ENCODE data around the gene YY1. TPM values are rescaled to one million over a fixed set of nuclear protein-coding genes. Genes with fewer than 3 reads are reported as not detected.
A peak's percentile ranks its signal among the peaks of the same experiment; 100 is the strongest.

The YY1 gene
- polyA plus RNA-seq, 1 experiment, result 15.7 TPM

DNA sequence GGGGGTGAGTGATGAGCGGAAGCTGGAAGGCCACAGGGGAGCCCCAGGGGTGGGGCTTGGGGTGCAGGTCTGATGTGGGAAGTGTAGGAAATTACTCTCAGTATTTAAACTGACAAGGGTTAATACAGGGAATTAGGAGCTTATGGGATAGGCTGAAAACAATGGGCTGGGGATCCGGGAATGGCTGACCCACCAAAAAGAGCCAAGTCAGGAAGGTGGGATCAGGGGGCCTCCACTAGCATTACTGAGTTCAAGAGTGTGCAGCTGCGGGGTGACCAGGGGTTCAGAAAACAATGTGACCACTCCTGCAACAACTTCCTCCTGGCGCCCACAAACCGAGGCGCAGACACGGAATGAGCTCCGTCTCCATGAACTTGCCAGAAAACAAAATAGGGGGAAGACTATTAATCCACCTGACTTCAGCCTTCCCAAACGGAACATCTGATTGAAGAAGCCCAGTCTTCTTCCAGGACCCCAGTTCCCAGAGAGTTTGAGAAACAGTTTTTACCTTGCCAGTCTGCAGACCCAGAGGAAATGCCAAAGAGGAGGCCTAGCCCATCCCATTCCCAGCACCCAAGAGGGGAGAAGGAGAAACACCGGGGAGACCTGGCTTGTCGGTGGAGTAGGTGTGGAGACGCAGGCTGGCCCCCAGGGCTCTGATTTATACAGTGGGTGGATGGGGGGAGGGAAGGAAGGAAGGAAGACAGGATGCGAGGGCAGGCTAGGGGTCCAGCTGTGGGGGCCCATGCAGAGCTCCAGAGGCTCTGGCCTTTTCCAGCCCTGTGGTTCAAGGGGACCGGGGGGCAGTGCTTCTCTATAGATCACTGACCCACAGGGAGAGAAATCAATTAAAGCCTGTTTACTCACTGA is 16.5 kb upstream of the YY1 start:
- no peak for DNase-seq (ENCODE audit: low read depth)
- ChIA-PET CTCF (interaction anchor here (0.6 to 1.5 kb wide), 3 partner anchors 10 to 72 kb away, joined by 3 to 6 read pairs (median 5); no protein-coding TSS in a partner anchor), POLR2A (interaction anchor here (0.6 kb wide), 2 partner anchors 14 to 1960 kb away, joined by 3 to 4 read pairs; no protein-coding TSS in a partner anchor)
- Histone ChIP-seq H3K4me3 (ENCODE audit: low read depth, low read length) (peak overlapping the region; percentile 45; the same call in 1 of the 2 replicates), H3K36me3 (ENCODE audit: control insufficient read depth, insufficient read depth, low read length) (no peaks in the 10 kb centered on the region; the same call in 1 of the 2 replicates), H3K27me3 (ENCODE audit: control insufficient read depth, insufficient read depth, low read length) (no peaks in the 10 kb centered on the region)
- TF ChIP-seq, protein P1, sequence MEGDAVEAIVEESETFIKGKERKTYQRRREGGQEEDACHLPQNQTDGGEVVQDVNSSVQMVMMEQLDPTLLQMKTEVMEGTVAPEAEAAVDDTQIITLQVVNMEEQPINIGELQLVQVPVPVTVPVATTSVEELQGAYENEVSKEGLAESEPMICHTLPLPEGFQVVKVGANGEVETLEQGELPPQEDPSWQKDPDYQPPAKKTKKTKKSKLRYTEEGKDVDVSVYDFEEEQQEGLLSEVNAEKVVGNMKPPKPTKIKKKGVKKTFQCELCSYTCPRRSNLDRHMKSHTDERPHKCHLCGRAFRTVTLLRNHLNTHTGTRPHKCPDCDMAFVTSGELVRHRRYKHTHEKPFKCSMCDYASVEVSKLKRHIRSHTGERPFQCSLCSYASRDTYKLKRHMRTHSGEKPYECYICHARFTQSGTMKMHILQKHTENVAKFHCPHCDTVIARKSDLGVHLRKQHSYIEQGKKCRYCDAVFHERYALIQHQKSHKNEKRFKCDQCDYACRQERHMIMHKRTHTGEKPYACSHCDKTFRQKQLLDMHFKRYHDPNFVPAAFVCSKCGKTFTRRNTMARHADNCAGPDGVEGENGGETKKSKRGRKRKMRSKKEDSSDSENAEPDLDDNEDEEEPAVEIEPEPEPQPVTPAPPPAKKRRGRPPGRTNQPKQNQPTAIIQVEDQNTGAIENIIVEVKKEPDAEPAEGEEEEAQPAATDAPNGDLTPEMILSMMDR (IDR thresholded peaks at IDR 0.05; ENCODE audit: insufficient read depth, low read depth, low read length), result no peak

- Histone ChIP-seq H3K4me3 (ENCODE audit: low read depth, low read length) (no peak overlapping the region), H3K36me3 (ENCODE audit: control insufficient read depth, insufficient read depth, low read length) (no peaks in the 10 kb centered on the region; the same call in 1 of the 2 replicates), H3K27me3 (ENCODE audit: control insufficient read depth, insufficient read depth, low read length) (no peaks in the 10 kb centered on the region)
- ChIA-PET POLR2A (no interaction called here), CTCF (interaction anchor here (1.2 to 2.3 kb wide), 2 partner anchors 9 to 13 kb away, joined by 6 to 8 read pairs; no protein-coding TSS in a partner anchor)
- TF ChIP-seq, protein P1 (IDR thresholded peaks at IDR 0.05; ENCODE audit: insufficient read depth, low read depth, low read length), result no peak
- no peak for DNase-seq (ENCODE audit: low read depth)
Observed at GRCh38 chr14:100223332-100224201, 15.4 kb upstream of the YY1 start.

DNA sequence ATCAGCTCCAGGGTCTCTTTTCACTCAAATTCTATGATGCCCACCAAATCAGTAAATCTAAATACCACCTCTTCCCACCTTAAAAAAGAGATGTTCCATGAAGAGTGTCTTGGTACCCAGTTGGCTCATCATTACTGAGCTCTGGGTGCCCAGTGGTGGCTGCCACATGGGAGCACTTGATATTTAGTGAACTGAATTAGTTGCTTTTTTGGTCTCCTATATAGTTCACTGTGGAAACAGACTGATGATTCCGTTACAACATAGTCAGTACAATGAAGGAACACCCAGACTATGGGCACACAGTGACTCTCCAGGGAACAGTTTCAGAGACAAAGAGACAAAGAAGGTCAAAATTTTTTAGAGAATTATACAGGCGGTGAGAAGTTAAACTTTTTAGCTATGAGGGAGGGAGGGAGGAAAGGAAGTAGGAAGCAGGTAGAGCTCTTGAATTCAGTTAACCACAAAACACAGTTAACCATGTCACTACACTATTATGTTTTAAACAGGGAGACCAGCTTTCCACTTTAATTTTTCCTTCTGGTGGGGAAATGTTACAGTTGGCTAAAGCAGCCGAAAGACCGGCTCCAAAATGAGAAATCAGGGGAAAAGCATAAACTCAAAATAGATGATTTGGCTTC is 14.6 kb upstream of the YY1 start:
- Histone ChIP-seq H3K36me3 (ENCODE audit: control insufficient read depth, insufficient read depth, low read length) (no peaks in the 10 kb centered on the region; the same call in 1 of the 2 replicates), H3K4me3 (ENCODE audit: low read depth, low read length) (no peak overlapping the region), H3K27me3 (ENCODE audit: control insufficient read depth, insufficient read depth, low read length) (no peaks in the 10 kb centered on the region)
- no peak for DNase-seq (ENCODE audit: low read depth)
- CTCF ChIA-PET, result interaction anchor here (1.2 to 2.3 kb wide), 2 partner anchors 9 to 12 kb away, joined by 6 to 8 read pairs; no protein-coding TSS in a partner anchor
- POLR2A ChIA-PET, result no interaction called here
- TF ChIP-seq, protein P1 (IDR thresholded peaks at IDR 0.05; ENCODE audit: insufficient read depth, low read depth, low read length), result no peak

GRCh38 chr14:100225169-100225568 is 13.8 kb upstream of the YY1 start:
- Histone ChIP-seq H3K27me3 (ENCODE audit: control insufficient read depth, insufficient read depth, low read length) (no peaks in the 10 kb centered on the region), H3K4me3 (ENCODE audit: low read depth, low read length) (no peak overlapping the region), H3K36me3 (ENCODE audit: control insufficient read depth, insufficient read depth, low read length) (no peaks in the 10 kb centered on the region; the same call in 1 of the 2 replicates)
- ChIA-PET POLR2A (no interaction called here), CTCF (interaction anchor here (1.2 to 2.3 kb wide), 2 partner anchors 10 to 11 kb away, joined by 6 to 8 read pairs; no protein-coding TSS in a partner anchor)
- no peak for DNase-seq (ENCODE audit: low read depth)
- TF ChIP-seq, protein P1 (IDR thresholded peaks at IDR 0.05; ENCODE audit: insufficient read depth, low read depth, low read length), result no peak
